ENCODE results near the gene C19orf67.

Gene C19orf67

GRCh38 chr19:14096272-14096992, 10.8 kb upstream of the C19orf67 start:
- TF ChIP-seq, protein P1, sequence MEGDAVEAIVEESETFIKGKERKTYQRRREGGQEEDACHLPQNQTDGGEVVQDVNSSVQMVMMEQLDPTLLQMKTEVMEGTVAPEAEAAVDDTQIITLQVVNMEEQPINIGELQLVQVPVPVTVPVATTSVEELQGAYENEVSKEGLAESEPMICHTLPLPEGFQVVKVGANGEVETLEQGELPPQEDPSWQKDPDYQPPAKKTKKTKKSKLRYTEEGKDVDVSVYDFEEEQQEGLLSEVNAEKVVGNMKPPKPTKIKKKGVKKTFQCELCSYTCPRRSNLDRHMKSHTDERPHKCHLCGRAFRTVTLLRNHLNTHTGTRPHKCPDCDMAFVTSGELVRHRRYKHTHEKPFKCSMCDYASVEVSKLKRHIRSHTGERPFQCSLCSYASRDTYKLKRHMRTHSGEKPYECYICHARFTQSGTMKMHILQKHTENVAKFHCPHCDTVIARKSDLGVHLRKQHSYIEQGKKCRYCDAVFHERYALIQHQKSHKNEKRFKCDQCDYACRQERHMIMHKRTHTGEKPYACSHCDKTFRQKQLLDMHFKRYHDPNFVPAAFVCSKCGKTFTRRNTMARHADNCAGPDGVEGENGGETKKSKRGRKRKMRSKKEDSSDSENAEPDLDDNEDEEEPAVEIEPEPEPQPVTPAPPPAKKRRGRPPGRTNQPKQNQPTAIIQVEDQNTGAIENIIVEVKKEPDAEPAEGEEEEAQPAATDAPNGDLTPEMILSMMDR (IDR thresholded peaks at IDR 0.05), result no peak

DNA sequence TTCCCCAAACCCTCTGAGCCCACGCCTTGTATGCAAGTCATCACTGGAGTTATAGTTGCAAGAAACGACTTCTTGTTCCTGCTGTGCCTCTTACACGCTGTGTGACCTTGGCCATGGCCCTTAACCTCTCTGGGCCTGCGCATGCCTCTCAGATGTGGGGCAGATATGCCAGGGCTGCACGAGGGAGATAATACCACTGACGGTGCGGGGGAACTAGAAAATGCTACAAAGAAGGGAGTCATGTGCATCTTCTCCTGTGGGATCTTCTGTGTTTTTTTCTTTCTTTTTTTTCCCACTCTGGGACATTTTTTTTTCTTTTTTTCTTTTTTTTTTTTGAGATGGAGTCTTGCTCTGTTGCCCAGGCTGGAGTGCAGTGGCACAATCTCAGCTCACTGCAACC, 9.3 kb upstream of the C19orf67 start:
- TF ChIP-seq, protein P1 (IDR thresholded peaks at IDR 0.05), result no peak

GRCh38 chr19:14093117-14093823, 7.7 kb upstream of the C19orf67 start:
- TF ChIP-seq, protein P1 (IDR thresholded peaks at IDR 0.05), result no peak

DNA sequence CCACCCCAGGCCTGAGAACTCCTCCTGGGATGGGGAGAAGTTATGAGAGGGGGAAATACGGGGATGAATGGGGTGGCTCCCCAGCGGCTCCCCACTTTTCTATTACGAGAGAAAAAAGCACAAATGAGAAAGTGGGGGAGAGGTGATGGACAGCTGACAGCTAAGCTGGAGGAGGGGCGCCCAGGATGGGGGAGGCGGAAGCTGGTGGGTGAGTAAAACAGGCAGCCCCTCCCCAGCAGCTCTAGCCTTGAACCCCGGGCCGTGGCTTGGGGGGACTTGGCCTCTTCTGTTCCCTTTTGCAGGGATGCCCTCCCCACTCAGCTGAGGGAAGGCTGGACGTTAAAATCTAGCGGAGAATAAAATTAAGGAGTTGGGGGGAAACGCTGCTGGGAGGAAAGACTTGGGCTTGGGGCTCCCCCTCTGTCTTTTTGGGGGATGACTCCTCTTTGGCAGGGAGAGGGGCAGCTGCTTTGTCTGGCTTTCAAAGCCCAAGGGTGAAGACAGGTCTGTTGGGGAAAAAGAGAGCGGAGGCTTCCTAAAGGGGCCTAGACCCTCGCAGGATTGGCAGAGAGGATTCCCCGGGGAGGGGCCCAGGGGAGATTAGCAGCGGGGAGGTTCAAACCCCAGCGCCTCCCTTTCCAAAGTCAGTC, 6.4 kb upstream of the C19orf67 start:
- TF ChIP-seq, protein P1 (IDR thresholded peaks at IDR 0.05), result no peak

GRCh38 chr19:14091081-14091812, 5.7 kb upstream of the C19orf67 start:
- TF ChIP-seq, protein P1 (IDR thresholded peaks at IDR 0.05), result peak; percentile 47

DNA sequence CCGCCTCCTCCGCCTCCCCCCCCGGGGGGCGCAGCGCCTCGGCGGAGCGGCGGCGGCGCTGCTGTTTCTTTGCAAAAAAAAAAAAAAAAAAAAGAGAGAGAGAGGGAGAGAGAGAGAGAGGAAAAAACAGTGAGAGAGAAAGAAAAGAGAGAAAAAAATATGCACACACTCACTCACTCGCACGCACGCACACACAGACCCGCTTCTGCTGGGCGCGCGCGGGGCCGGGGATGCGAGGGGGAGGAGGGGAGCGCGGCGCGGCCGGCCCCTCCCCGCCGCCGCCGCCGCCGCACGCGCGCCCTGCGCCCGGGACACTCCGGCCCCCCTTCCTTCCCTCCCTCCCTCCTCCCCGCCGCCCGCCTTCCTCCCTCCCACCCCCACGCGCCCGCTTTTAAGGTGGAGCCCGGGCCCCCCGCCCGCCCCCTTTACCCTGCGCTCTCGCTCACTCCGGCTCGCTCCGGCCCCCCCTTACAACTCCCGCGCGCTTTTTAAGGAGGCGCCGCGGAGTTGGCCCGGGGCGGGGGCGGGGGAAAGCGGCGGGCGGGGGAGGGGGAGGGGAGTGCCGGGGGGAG, 5.0 kb upstream of the C19orf67 start, which contains the start of gene SAMD1:
SAMD1 (minus strand) TSS at position 243 of the 572 bp plus-strand sequence.
- TF ChIP-seq, protein P1 (IDR thresholded peaks at IDR 0.05), result no peak

Data from LNCAP (cell line).